GM12878 (cell line): Measurements from ENCODE around the gene ARHGAP44. TPM values are rescaled to one million over a fixed set of nuclear protein-coding genes. Genes with fewer than 3 reads are reported as not detected.

Source experiments
- ATAC-seq: fragments of 200-7000 bp; cut with Tn5 transposase; 3 replicates; pipeline ENCODE4 v1.9.1; 2020; ENCODE audit warnings: mild to moderate bottlenecking, moderate library complexity
- BruUV-seq: library from RNA; stranded (reverse); fragments of 400-500 nt; replicated peaks from 2 replicates; lab custom pipeline; 2021; lab: Mats Ljungman, UMichigan
- CTCF ChIA-PET: fragments of 300-600 bp; sonication (Branson Sonifier 250); formaldehyde crosslinking; extraction: SDS; loops from one replicate; lab custom pipeline; 2021; ENCODE audit warnings: inconsistent platforms; lab: Yijun Ruan, JAX
- POLR2A ChIA-PET: fragments of 350-600 bp; formaldehyde crosslinking; extraction: SDS; loops from one replicate; lab custom pipeline; 2021; ENCODE audit warnings: inconsistent platforms; lab: Charles Lee
- RAD21 ChIA-PET: fragments of 300-600 bp; sonication (Branson Sonifier 250); formaldehyde crosslinking; loops from one replicate; lab custom pipeline; 2023; ENCODE audit warnings: antibody characterized with exemption; ENCODE audit not compliant: unreplicated experiment; lab: Charles Lee
- SMC1A ChIA-PET: fragments of 300-600 bp; sonication (Branson Sonifier 250); formaldehyde crosslinking; loops from one replicate; lab custom pipeline; 2023; ENCODE audit not compliant: unreplicated experiment, uncharacterized antibody; lab: Charles Lee
- DNase-seq: peaks from one replicate; pipeline ENCODE4 v3.0.0-alpha.2; 2011; ENCODE audit warnings: low read depth, low spot score
- FAIRE-seq: peaks from 3 replicates; lab custom pipeline; 2011; peaks lifted over from hg19 to GRCh38; lab: Jason Lieb, UNC
- H2AFZ ChIP-seq: 2 replicates; pipeline ENCODE4 v1.6.0; 2011; ENCODE audit warnings: low read depth, low read length, control low read depth; ENCODE audit not compliant: control insufficient read depth
- H3K27ac ChIP-seq: 2 replicates; pipeline ENCODE4 v1.5.1; 2011; ENCODE audit warnings: control low read depth; ENCODE audit not compliant: control insufficient read depth, insufficient read depth
- H3K27me3 ChIP-seq, 2 experiments: replicated peaks in 1 of 2; 2 replicates each; pipeline versions ENCODE4 v1.6.0 to v1.6.1; 2011; ENCODE audit warnings: low read length in 1 of 2; ENCODE audit not compliant: control insufficient read depth in 2 of 2, insufficient read depth in 2 of 2
- H3K36me3 ChIP-seq, 2 experiments: 2 replicates each; pipeline ENCODE4 v1.5.1; 2011; ENCODE audit warnings: low read length in 1 of 2; ENCODE audit not compliant: control insufficient read depth in 2 of 2, insufficient read depth in 2 of 2
- H3K4me1 ChIP-seq: 2 replicates; pipeline ENCODE4 v1.6.1; 2011; ENCODE audit warnings: mild to moderate bottlenecking, low read length, moderate library complexity, mixed read lengths; ENCODE audit not compliant: control insufficient read depth, insufficient read depth
- H3K4me2 ChIP-seq: 2 replicates; pipeline ENCODE4 v1.6.0; 2011; ENCODE audit warnings: control low read depth; ENCODE audit not compliant: control insufficient read depth, insufficient read depth
- H3K4me3 ChIP-seq: fragments of 200-600 bp; sonication (generic); 2 replicates; pipeline ENCODE4 v1.5.1; 2016
- H3K79me2 ChIP-seq: 2 replicates; pipeline ENCODE4 v1.6.0; 2011; ENCODE audit warnings: low read length; ENCODE audit not compliant: control insufficient read depth, insufficient read depth
- H3K9ac ChIP-seq: 2 replicates; pipeline ENCODE4 v1.8.0; 2011; ENCODE audit warnings: low read length, control low read depth, mixed read lengths; ENCODE audit not compliant: control insufficient read depth, insufficient read depth
- H3K9me3 ChIP-seq: replicated peaks from 3 replicates; pipeline ENCODE4 v1.5.1; 2011; ENCODE audit warnings: mild to moderate bottlenecking, low read length; ENCODE audit not compliant: control insufficient read depth, insufficient read depth
- H4K20me1 ChIP-seq: 2 replicates; pipeline ENCODE4 v1.6.0; 2011; ENCODE audit not compliant: control insufficient read depth, insufficient read depth
- ATF7 ChIP-seq: fragments of 450-650 bp; IDR thresholded peaks from 2 replicates; pipeline ENCODE4 v1.6.1; 2016; ENCODE audit warnings: low read depth, mild to moderate bottlenecking
- IRF4 ChIP-seq: IDR thresholded peaks from 2 replicates; pipeline ENCODE4 v1.6.1; 2011; ENCODE audit warnings: low read depth, low read length
- POLR2AphosphoS5 ChIP-seq: IDR thresholded peaks from 2 replicates; pipeline ENCODE4 v1.6.1; 2011; ENCODE audit warnings: mild to moderate bottlenecking, low read length, inconsistent platforms
- RELA ChIP-seq: fragments of 450-650 bp; IDR thresholded peaks from 2 replicates; pipeline ENCODE4 v1.8.0; 2014; ENCODE audit warnings: borderline replicate concordance; ENCODE audit not compliant: partially characterized antibody
- ZNF24 ChIP-seq: fragments of 450-650 bp; IDR thresholded peaks from 2 replicates; pipeline ENCODE4 v1.6.1; 2017; ENCODE audit warnings: antibody characterized with exemption, mild to moderate bottlenecking
- WGBS: methylation state at CpG from one replicate; pipeline ENCODE4 v1.1.6; 2016; ENCODE audit warnings: low lambda C conversion rate; ENCODE audit not compliant: insufficient replicate concordance, insufficient coverage; ENCODE audit errors: missing lambda C conversion rate; 5-methylcytosine and 5-hydroxymethylcytosine counted together
- in situ Hi-C: fragments of 300-500 bp; cut with MboI; formaldehyde crosslinking; loops from 9 replicates; pipeline ENCODE4 v1.14.3; 2018; ENCODE audit warnings: mixed read lengths
- intact Hi-C: fragments of 100-400 bp; cut with micrococcal nuclease; formaldehyde crosslinking; loops from one replicate; pipeline ENCODE4 v1.14.2; 2022; ENCODE audit not compliant: unreplicated experiment
- polyA plus RNA-seq, 11 experiments: library from polyadenylated mRNA; depleted of rRNA in 4 of 11; unstranded in 6 of 11; stranded (reverse) in 5 of 11; fragments of >200 nt; fragmentation: Nextera tagmentation in 4 of 11; fragmentation: Illumina TruSeq in 1 of 11; extraction: Ambion mirVana in 4 of 11; extraction: Trizol in 1 of 11; gene quantifications; 1 replicate in 1 of 11; 2 replicates in 10 of 11; pipeline versions ENCODE4 v1.2.1 to v1.2.3, GENCODE V29; 2011 to 2016; ENCODE audit warnings: inconsistent platforms in 2 of 11, missing spikeins in 2 of 11, low read depth in 1 of 11
- total RNA-seq, 4 experiments: library from RNA; depleted of rRNA in 3 of 4; stranded (reverse); fragments of >200 nt in 3 of 4; fragmentation: Illumina TruSeq in 1 of 4; extraction: Trizol in 1 of 4; gene quantifications; 2 replicates each; pipeline versions ENCODE4 v1.2.1 to v1.2.3, GENCODE V29; 2013 to 2021

Gene ARHGAP44
- total and polyA plus RNA-seq, 10 of the 15 experiments (the other 5 are each of a cell fraction or from before 2014, with no cell fraction given), result 0.11 to 1.2 (median 0.48) TPM

- intact Hi-C loops (no loop called here), in situ Hi-C loops (no loop called here)
- DNase-seq (no peak), FAIRE-seq (no peak), ATAC-seq (no peak)
- RAD21 ChIA-PET, result no interaction called here
- Histone ChIP-seq H3K36me3 (no peaks in the 10 kb centered on the region), H3K79me2 (no peaks in the 10 kb centered on the region), H3K4me1 (no peaks in the 10 kb centered on the region), H3K9ac (no peak overlapping the region), H3K4me2 (no peak overlapping the region), H3K27me3 (no peaks in the 10 kb centered on the region), H2AFZ (no peak overlapping the region), H3K4me3 (no peak overlapping the region), H3K27ac (no peak overlapping the region), H4K20me1 (no peaks in the 10 kb centered on the region), H3K9me3 (no peaks in the 10 kb centered on the region)
- SMC1A ChIA-PET, result no interaction called here
- CTCF ChIA-PET, result no interaction called here
- POLR2A ChIA-PET, result no interaction called here
- BruUV-seq, result no TSS peak
- TF ChIP-seq RELA, result no peak
- 62% methylated on average over 6 of the region's 6 CpGs for WGBS
These were observed 111.2 kb downstream of the ARHGAP44 start for GRCh38 chr17:12900474-12900873.

- no peaks in the 10 kb centered on the region for H3K36me3 ChIP-seq
- no peak overlapping the region for H3K4me2 ChIP-seq
- H4K20me1 ChIP-seq, result no peaks in the 10 kb centered on the region
- intact Hi-C loops, result no loop called here
- no TSS peak for BruUV-seq
- SMC1A ChIA-PET, result no interaction called here
- RAD21 ChIA-PET, result no interaction called here
- H3K27ac ChIP-seq, result no peak overlapping the region
- H3K27me3 ChIP-seq, result no peaks in the 10 kb centered on the region
- FAIRE-seq (no peak), ATAC-seq (no peak), DNase-seq (no peak)
- CTCF ChIA-PET, result no interaction called here
- TF ChIP-seq IRF4 (no peak), POLR2AphosphoS5 (no peak), ZNF24 (no peak), ATF7 (no peak)
- no peak overlapping the region for H3K9ac ChIP-seq
- no peak overlapping the region for H2AFZ ChIP-seq
- H3K9me3 ChIP-seq, result no peaks in the 10 kb centered on the region
- no peak overlapping the region for H3K4me3 ChIP-seq
- no peaks in the 10 kb centered on the region for H3K79me2 ChIP-seq
- POLR2A ChIA-PET, result no interaction called here
- in situ Hi-C loops, result no loop called here
- WGBS, result 62% methylated on average over 3 of the region's 3 CpGs
- H3K4me1 ChIP-seq, result no peaks in the 10 kb centered on the region
These were observed 112.7 kb downstream of the ARHGAP44 start for GRCh38 chr17:12902046-12902445.
